GM23248 (cell line): ENCODE measurements around the gene HBA2. TPM values are rescaled to one million over a fixed set of nuclear protein-coding genes. Genes with fewer than 3 reads are reported as not detected.

Experiments
- DNase-seq: peaks from one replicate; pipeline ENCODE4 v3.0.0-alpha.2; 2015
- H2AFZ ChIP-seq: fragments of 200-600 bp; sonication (generic); 2 replicates; pipeline ENCODE4 v1.6.1; 2016; ENCODE audit warnings: antibody characterized with exemption
- H3F3A ChIP-seq: fragments of 200-600 bp; sonication (generic); 2 replicates; pipeline ENCODE4 v1.6.1; 2016; ENCODE audit warnings: mild to moderate bottlenecking, antibody characterized with exemption, mixed run types; ENCODE audit not compliant: insufficient read depth
- H3K27ac ChIP-seq: fragments of 200-600 bp; sonication (generic); 2 replicates; pipeline ENCODE4 v1.5.1; 2016; ENCODE audit warnings: mild to moderate bottlenecking
- H3K27me3 ChIP-seq: fragments of 200-600 bp; sonication (generic); replicated peaks from 2 replicates; pipeline ENCODE4 v1.6.1; 2016; ENCODE audit warnings: mild to moderate bottlenecking; ENCODE audit not compliant: insufficient read depth
- H3K36me3 ChIP-seq: fragments of 200-600 bp; sonication (generic); 2 replicates; pipeline ENCODE4 v1.6.1; 2016; ENCODE audit warnings: low read depth, mild to moderate bottlenecking
- H3K4me1 ChIP-seq: fragments of 200-600 bp; sonication (generic); 2 replicates; pipeline ENCODE4 v1.6.1; 2016; ENCODE audit warnings: mild to moderate bottlenecking; ENCODE audit not compliant: insufficient read depth
- H3K4me2 ChIP-seq: fragments of 200-600 bp; sonication (generic); one replicate; pipeline ENCODE4 v1.6.1; 2016; ENCODE audit warnings: mild to moderate bottlenecking; ENCODE audit not compliant: unreplicated experiment
- H3K4me3 ChIP-seq: fragments of 200-600 bp; sonication (generic); 2 replicates; pipeline ENCODE4 v1.5.1; 2016; ENCODE audit warnings: mild to moderate bottlenecking
- H3K79me2 ChIP-seq: fragments of 200-600 bp; sonication (generic); 2 replicates; pipeline ENCODE4 v1.6.1; 2016; ENCODE audit warnings: mild to moderate bottlenecking; ENCODE audit not compliant: insufficient read depth
- H3K9ac ChIP-seq: fragments of 200-600 bp; sonication (generic); 2 replicates; pipeline ENCODE4 v1.6.1; 2016; ENCODE audit warnings: mild to moderate bottlenecking
- H3K9me2 ChIP-seq: fragments of 200-600 bp; sonication (generic); 2 replicates; pipeline ENCODE4 v1.6.1; 2016; ENCODE audit warnings: mixed run types, mild to moderate bottlenecking, moderate library complexity; ENCODE audit not compliant: insufficient read depth
- H3K9me3 ChIP-seq: fragments of 200-600 bp; sonication (generic); one replicate; pipeline ENCODE4 v1.6.1; 2017; ENCODE audit warnings: low read depth
- H4K20me1 ChIP-seq: fragments of 200-600 bp; sonication (generic); 2 replicates; pipeline ENCODE4 v1.6.0; 2016; ENCODE audit not compliant: insufficient read depth
- EZH2 ChIP-seq: fragments of 200-600 bp; sonication (generic); IDR thresholded peaks from 2 replicates; pipeline ENCODE4 v1.6.1; 2018; ENCODE audit warnings: antibody characterized with exemption, mild to moderate bottlenecking; ENCODE audit not compliant: insufficient read depth, poor library complexity, severe bottlenecking
- EZH2phosphoT487 ChIP-seq: fragments of 200-600 bp; sonication (generic); IDR thresholded peaks from 2 replicates; pipeline ENCODE4 v1.6.1; 2018; ENCODE audit warnings: antibody characterized with exemption, moderate library complexity, mild to moderate bottlenecking, low read depth; ENCODE audit not compliant: insufficient read depth
- WGBS, 2 experiments: methylation state at CpG; one replicate each; pipeline ENCODE4 v1.1.6; 2015 to 2017; ENCODE audit warnings: low lambda C conversion rate in 2 of 2, low coverage in 1 of 2; ENCODE audit errors: missing lambda C conversion rate in 2 of 2; 5-methylcytosine and 5-hydroxymethylcytosine counted together
- in situ Hi-C: fragments of 300-500 bp; cut with MboI; formaldehyde crosslinking; loops from 2 replicates; pipeline ENCODE4 v1.15.0; 2020
- polyA plus RNA-seq: library from polyadenylated mRNA; unstranded; fragments of >200 nt; fragmentation: Nextera tagmentation; extraction: Ambion mirVana; gene quantifications from 2 replicates; pipeline ENCODE4 v1.2.1, GENCODE V29; 2016
- total RNA-seq: library from RNA; depleted of rRNA; stranded (reverse); fragments of >200 nt; shearing (Covaris generic); gene quantifications from 2 replicates; pipeline ENCODE4 v1.2.3, GENCODE V29; 2014

The HBA2 gene
- total and polyA plus RNA-seq, 2 experiments from 2014 or later: not detected

GRCh38 chr16:177981-178667 is 5.4 kb downstream of the HBA2 start:
- Histone ChIP-seq H3K36me3 (no peaks in the 10 kb centered on the region), H3K9me2 (no peaks in the 10 kb centered on the region), H3K27me3 (peaks cover 44% of the 10 kb centered on the region), H3K4me3 (no peak overlapping the region), H3K4me2 (no peak overlapping the region), H3K27ac (no peak overlapping the region), H3K4me1 (no peaks in the 10 kb centered on the region), H2AFZ (no peak overlapping the region), H4K20me1 (no peaks in the 10 kb centered on the region), H3K9ac (no peak overlapping the region), H3F3A (no peaks in the 10 kb centered on the region), H3K9me3 (no peaks in the 10 kb centered on the region), H3K79me2 (no peaks in the 10 kb centered on the region)
- in situ Hi-C loops: no loop called here
- 82 to 84% methylated on average over 11 of the region's 11 CpGs for WGBS, 2 experiments
- no peak for DNase-seq
- TF ChIP-seq EZH2 (no peak), EZH2phosphoT487 (no peak)

DNA sequence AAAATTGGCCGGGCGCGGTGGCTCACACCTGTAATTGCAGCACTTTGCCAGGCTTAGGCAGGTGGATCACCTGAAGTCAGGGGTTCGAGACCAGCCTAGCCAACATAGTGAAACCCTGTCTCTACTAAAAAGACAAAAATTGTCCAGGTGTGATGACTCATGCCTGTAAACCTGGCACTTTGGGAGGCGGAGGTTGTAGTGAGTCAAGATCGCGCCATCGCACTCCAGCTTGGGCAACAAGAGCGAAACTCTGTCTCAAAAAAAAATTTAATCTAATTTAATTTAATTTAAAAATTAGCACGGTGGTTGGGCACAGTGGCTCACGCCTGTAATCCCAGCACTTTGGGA is 6.0 kb downstream of the HBA2 start:
- Histone ChIP-seq H3K79me2 (no peaks in the 10 kb centered on the region), H3K4me1 (no peaks in the 10 kb centered on the region), H3F3A (no peaks in the 10 kb centered on the region), H3K27ac (no peak overlapping the region), H3K4me3 (no peak overlapping the region), H3K9me3 (no peaks in the 10 kb centered on the region), H3K9ac (no peak overlapping the region), H3K36me3 (no peaks in the 10 kb centered on the region), H4K20me1 (no peaks in the 10 kb centered on the region), H3K4me2 (no peak overlapping the region), H3K27me3 (peaks cover 44% of the 10 kb centered on the region), H2AFZ (no peak overlapping the region), H3K9me2 (no peaks in the 10 kb centered on the region)
- in situ Hi-C loops: no loop called here
- no peak for DNase-seq
- 85 to 86% methylated on average over 11 of the region's 11 CpGs for WGBS, 2 experiments
- TF ChIP-seq EZH2phosphoT487 (no peak), EZH2 (no peak)

GRCh38 chr16:179211-180092 is 6.8 kb downstream of the HBA2 start:
- WGBS, 2 experiments: 75 to 79% methylated on average over 17 of the region's 17 CpGs
- TF ChIP-seq EZH2: no peak
- Histone ChIP-seq H2AFZ (no peak overlapping the region), H3F3A (peaks cover 3% of the 10 kb centered on the region; the same call in 1 of the 2 replicates), H3K4me2 (no peak overlapping the region), H3K27ac (no peak overlapping the region), H3K36me3 (no peaks in the 10 kb centered on the region), H3K9me2 (no peaks in the 10 kb centered on the region), H3K27me3 (peaks cover 43% of the 10 kb centered on the region), H3K4me1 (no peaks in the 10 kb centered on the region), H3K9me3 (no peaks in the 10 kb centered on the region), H3K4me3 (no peak overlapping the region), H4K20me1 (no peaks in the 10 kb centered on the region), H3K9ac (no peak overlapping the region), H3K79me2 (no peaks in the 10 kb centered on the region)
- in situ Hi-C loops: loop anchor here (5.0 kb wide), 1 partner anchor 72 kb away; no protein-coding TSS in a partner anchor
- DNase-seq: no peak

DNA sequence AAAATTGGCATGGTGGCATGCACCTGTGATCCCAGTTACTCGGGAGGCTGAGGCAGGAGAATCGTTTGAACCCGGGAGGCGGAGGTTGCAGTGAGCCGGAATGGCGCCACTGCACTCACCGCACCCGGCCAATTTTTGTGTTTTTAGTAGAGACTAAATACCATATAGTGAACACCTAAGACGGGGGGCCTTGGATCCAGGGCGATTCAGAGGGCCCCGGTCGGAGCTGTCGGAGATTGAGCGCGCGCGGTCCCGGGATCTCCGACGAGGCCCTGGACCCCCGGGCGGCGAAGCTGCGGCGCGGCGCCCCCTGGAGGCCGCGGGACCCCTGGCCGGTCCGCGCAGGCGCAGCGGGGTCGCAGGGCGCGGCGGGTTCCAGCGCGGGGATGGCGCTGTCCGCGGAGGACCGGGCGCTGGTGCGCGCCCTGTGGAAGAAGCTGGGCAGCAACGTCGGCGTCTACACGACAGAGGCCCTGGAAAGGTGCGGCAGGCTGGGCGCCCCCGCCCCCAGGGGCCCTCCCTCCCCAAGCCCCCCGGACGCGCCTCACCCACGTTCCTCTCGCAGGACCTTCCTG is 7.5 kb downstream of the HBA2 start, which contains the start of gene HBQ1:
Gene HBQ1 (plus strand): TSS at position 359 of the 575 bp plus-strand sequence. CDS start 28 bp downstream, at position 387.
- in situ Hi-C loops: loop anchor here (5.0 kb wide), 1 partner anchor 73 kb away; no protein-coding TSS in a partner anchor
- WGBS, 2 experiments: 16 to 22% methylated on average over 42 to 44 of the region's 59 CpGs

More for the DNA sequence above, 7.5 kb downstream of the HBA2 start, which contains the start of gene HBQ1:
- peaks cover 10% of the 10 kb centered on the region for H3F3A ChIP-seq
- DNase-seq: peak; percentile 57
- H3K4me3 ChIP-seq: peak within 1 kb of the TSS; percentile 56
- H3K27ac ChIP-seq: no peak within 1 kb of the TSS
- H3K9ac ChIP-seq: no peak within 1 kb of the TSS
- H3K79me2 ChIP-seq: no peaks in the 10 kb centered on the region
- H2AFZ ChIP-seq: no peak within 1 kb of the TSS
- H3K9me3 ChIP-seq: no peaks in the 10 kb centered on the region
- TF ChIP-seq EZH2 (no peak), EZH2phosphoT487 (no peak)
- no peaks in the 10 kb centered on the region for H3K9me2 ChIP-seq
- no peaks in the 10 kb centered on the region for H4K20me1 ChIP-seq
- H3K36me3 ChIP-seq: no peaks in the 10 kb centered on the region
- H3K4me2 ChIP-seq: peak within 1 kb of the TSS; percentile 67
- peaks cover 35% of the 10 kb centered on the region for H3K27me3 ChIP-seq
- no peaks in the 10 kb centered on the region for H3K4me1 ChIP-seq
